Prostate gland (tissue), 2 donors: ENCODE data around the gene MMP12.

Source experiments
- CTCF ChIP-seq, 4 experiments: fragments of 200-600 bp in 2 of 4; fragments of 450-650 bp in 2 of 4; sonication (generic) in 2 of 4; IDR thresholded peaks; 1 replicate in 3 of 4; 2 replicates in 1 of 4; pipeline ENCODE4 v1.5.1; 2016 to 2019; ENCODE audit warnings: antibody characterized with exemption in 4 of 4, mild to moderate bottlenecking in 2 of 4, moderate library complexity in 2 of 4
- POLR2A ChIP-seq: fragments of 450-650 bp; IDR thresholded peaks from one replicate; pipeline ENCODE4 v1.6.1; 2016; ENCODE audit warnings: antibody characterized with exemption, mild to moderate bottlenecking
- POLR2AphosphoS5 ChIP-seq: sonication (generic); formaldehyde crosslinking; IDR thresholded peaks from one replicate; pipeline ENCODE4 v1.6.1; 2017; ENCODE audit warnings: antibody characterized with exemption

DNA sequence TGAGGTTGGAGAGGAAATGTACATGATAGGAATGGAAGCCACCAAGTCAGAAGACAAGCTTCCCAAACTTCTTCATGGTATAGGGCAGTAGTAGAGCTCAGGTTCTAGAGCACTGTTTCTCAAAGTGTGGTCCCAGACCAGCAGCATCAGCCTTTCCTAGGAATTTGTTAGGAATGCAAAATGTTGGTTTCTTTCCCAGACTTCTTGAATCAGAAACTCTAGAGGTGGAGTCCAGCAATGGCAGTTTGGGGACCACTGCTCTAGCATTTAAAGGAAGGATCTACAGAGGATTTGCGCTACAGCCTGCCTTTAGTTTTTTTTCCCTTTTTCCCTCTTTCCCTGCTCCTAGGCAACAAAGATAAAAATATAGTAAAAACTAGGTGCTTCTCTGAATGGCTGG lies 17.0 kb upstream of the MMP12 start:
- TF ChIP-seq CTCF (IDR thresholded peaks at IDR 0.05) (no peak), POLR2A (no peak), POLR2AphosphoS5 (no peak)
